NT2/D1 (cell line): ENCODE data around the gene PEX5L.

Experiments
- SUZ12 ChIP-seq: IDR thresholded peaks from 2 replicates; pipeline ENCODE4 v1.6.1; 2011; ENCODE audit not compliant: insufficient read length, insufficient read depth; ENCODE audit errors: extremely low read depth
- YY1 ChIP-seq: IDR thresholded peaks from 2 replicates; pipeline ENCODE4 v1.6.1; 2011; ENCODE audit not compliant: insufficient read length, insufficient read depth
- ZNF274 ChIP-seq: IDR thresholded peaks from 2 replicates; pipeline ENCODE4 v1.6.1; 2011; ENCODE audit warnings: mild to moderate bottlenecking, low read depth, low read length

DNA sequence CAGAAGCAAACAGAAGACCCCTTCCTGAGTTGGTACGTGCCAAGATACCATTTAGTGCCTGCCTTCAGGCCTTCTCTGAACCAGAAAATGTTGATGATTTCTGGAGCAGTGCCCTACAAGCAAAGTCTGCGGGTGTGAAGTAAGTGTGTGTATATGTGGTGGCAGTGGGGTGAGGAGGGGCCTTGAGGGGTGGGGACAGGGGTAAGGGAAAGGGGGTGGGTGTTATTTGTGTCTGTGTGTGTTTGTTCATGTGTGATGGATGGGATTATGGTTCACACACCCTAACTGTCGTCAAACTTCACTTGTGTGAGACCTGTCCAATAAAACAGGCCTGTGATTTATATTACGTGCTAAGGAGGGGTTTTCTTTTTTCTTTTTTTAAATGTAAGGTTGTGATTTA is 291.7 kb downstream of the PEX5L start:
- TF ChIP-seq ZNF274 (no peak), YY1 (no peak), SUZ12 (no peak)
